D341Med (cell line): ENCODE results near the gene PHF12.
"Not testable (repeated sequence)": the region's sequence is repeated elsewhere in the genome, so short reads cannot be mapped to it uniquely, and the experiment has no call there.

Experiments
- DNase-seq: peaks from one replicate; pipeline ENCODE4 v3.0.0; 2012; ENCODE audit warnings: low spot score

Gene PHF12

GRCh38 chr17:28953444-28954118 is 2.3 kb upstream of the PHF12 start:
- peak; percentile 69 for DNase-seq

- DNase-seq, result peak; percentile 94
These were observed 965 bp upstream of the PHF12 start for GRCh38 chr17:28951991-28952975.

- DNase-seq, result no peak
These were observed 428 bp downstream of the PHF12 start for GRCh38 chr17:28950752-28951427.

GRCh38 chr17:28950017-28950751 is 1.1 kb downstream of the PHF12 start:
- peak; percentile 69 for DNase-seq

GRCh38 chr17:28949185-28950016 is 1.9 kb downstream of the PHF12 start:
- peak; percentile 79 for DNase-seq

- peak; percentile 59 for DNase-seq
These were observed 2.5 kb downstream of the PHF12 start for GRCh38 chr17:28948873-28949184.

GRCh38 chr17:28948342-28948741 is 3.0 kb downstream of the PHF12 start:
- DNase-seq, result no peak

GRCh38 chr17:28947639-28948038 is 3.7 kb downstream of the PHF12 start:
- no peak for DNase-seq

GRCh38 chr17:28946239-28946638 is 5.1 kb downstream of the PHF12 start:
- DNase-seq, result no peak

GRCh38 chr17:28944862-28945741 is 6.2 kb downstream of the PHF12 start:
- DNase-seq, result no peak

GRCh38 chr17:28944343-28944742 is 7.0 kb downstream of the PHF12 start:
- DNase-seq, result no peak

GRCh38 chr17:28942925-28943324 is 8.4 kb downstream of the PHF12 start:
- no peak for DNase-seq

- no peak for DNase-seq
These were observed 10.1 kb downstream of the PHF12 start for GRCh38 chr17:28941251-28941650.

- DNase-seq, result peak; percentile 62
These were observed 10.6 kb downstream of the PHF12 start for GRCh38 chr17:28940675-28941074.

GRCh38 chr17:28940142-28940541 is 11.2 kb downstream of the PHF12 start:
- no peak for DNase-seq

- DNase-seq, result no peak
These were observed 12.8 kb downstream of the PHF12 start for GRCh38 chr17:28938552-28938951.

GRCh38 chr17:28937044-28937729 is 14.1 kb downstream of the PHF12 start:
- no peak for DNase-seq

GRCh38 chr17:28935744-28936460 is 15.4 kb downstream of the PHF12 start:
- no peak for DNase-seq

GRCh38 chr17:28934508-28934907 is 16.8 kb downstream of the PHF12 start:
- DNase-seq, result not testable (repeated sequence)
